GM19043 (cell line): Measurements from ENCODE around the gene GAS2L3.
"Not testable (repeated sequence)": the region's sequence is repeated elsewhere in the genome, so short reads cannot be mapped to it uniquely, and the experiment has no call there.

Experiments
- ATAC-seq: cut with Tn5 transposase; IDR thresholded peaks from one replicate; pipeline ENCODE4 v1.9.1; 2021; ENCODE audit warnings: low read depth; ENCODE audit not compliant: unreplicated experiment

The GAS2L3 gene

DNA sequence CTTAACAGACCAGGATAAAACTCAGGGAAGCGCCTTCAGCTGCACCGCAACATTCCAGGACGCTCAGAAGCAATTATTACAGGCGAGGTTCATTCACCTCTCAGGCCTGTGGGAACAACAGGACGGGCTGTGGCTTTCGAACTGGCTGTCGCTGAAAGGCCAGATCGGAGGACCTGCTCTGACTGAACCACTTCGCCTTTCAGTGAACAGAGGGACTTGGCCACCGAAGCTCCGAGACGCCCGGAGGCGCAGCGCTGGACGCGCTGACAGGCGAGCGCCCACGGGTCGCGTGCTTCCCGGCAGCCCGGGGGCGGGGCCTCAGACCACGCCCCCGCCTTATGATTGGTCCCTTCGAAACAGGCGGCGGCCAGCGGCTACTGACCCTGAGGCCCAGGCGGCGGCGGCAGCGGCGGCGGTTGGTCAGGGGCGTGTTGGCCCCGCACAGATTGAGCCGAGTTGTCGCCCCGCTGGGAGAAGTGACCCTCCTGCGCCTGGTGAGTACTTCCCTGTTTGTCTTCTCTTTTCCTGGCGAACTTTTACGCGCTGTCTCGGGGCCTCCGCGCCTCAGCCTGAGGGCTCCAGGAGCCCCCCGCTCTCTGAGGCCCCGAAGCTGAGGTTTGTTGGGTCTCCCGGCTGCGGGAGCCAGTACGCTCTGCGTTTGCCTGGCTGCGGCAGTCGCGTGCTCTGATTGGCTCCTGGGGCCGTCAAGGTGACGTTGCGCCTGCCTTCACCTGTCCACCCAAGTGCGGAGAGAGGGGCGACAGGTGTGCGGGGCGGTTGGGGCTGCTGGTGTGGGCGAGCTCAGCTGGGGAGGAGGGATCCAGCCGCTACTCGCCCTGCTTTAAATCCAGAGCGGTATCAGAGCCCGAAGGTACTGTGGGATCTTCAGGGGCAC is at the start of gene GAS2L3:
GAS2L3 (plus strand) TSS at position 393 of the 895 bp plus-strand sequence. CDS start 21,221 bp downstream, outside the sequence.
- peak; percentile 93 for ATAC-seq

DNA sequence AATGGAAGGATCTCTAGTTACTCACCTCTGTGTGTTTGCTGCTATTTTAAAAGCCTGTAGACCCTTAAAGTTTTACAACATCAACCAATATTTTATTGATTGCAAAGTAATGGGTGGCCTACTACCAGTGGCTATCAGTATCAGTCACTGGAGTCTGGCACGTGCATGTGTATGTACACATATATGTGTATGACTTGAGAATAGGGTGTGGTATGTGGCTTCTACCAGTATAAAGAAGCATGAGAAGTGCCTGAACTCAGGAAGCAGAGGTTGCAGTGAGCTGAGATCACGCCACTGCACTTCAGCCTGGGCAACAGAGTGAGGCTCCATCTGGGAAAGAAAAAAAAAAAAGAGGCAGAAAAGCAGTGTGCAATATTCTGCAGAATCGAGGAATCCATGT is 45.5 kb upstream of the GAS2L3 start:
- ATAC-seq: no peak

DNA sequence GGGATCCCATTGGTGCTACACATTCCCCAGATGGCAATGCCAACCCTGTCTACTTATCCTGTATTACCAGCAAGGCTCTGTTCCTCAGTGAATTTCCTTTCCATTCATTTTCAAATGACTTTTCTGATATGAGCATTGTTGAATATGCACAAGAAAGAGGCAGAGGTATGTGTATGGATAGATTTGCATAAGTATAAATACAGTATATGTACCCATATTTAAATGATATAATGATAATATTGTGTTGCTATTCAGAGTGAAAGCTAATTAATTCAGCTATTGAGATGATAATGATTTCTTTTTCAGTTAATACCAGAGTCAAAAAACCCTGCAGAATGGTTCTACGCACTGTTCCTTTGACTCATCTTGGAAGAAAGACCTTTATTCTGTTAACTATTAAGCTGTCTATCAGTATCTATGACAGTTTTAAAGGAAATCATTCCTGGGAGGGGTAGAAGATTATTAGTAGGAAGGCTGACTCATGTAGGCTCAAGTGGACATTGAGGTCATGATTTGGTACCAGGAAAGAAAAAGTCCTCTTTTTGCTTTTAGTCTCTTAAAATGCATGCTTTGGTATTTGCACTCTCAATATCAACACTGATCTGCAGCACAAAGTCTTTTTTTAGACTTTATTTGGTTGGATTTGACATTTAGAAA is 44.9 kb upstream of the GAS2L3 start:
- no peak for ATAC-seq

DNA sequence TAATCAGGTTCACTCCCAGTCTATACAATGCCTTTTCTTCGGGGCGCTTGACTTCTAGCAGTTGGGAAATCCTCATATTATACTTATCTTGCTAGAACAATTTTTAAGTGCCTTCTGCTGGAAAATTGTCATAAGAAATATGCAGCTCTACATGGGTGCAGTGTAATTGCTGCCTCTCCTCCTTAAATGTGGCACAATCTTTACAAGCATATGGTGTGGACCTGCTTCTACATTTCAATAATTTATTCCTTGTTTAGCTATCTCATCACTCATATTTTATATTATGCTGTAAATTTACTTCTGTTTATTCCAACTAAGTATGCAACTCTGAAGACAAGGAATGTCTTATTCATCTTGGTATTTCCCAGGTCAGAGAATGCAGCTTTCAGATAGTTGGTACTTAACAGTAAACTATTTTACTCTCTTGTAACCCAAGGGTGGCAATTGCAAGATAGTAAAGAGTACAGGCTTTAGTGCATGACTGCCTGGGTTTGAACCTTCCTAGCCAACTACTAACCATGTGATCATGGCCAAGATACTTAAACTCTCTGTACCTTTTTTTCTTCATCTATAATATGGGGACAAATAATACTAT is 43.6 kb upstream of the GAS2L3 start:
- ATAC-seq: no peak

DNA sequence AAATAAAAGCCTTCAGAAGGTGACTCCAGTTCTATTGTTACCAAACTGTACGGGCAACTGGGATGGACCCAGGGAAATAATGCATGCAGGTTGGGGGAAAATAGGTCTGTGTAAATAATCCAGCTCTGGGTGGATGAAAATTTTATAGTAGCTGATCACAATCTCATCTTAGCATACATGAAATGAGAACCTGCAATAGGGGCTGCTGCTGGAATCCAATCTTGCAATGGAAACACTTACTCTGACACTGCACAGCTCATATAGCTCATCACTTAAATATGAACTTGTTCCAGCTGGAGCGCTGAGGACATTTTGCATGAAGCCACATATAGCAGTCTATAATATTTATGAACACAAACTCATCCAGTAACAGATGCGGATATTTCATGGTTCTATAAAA is 40.1 kb upstream of the GAS2L3 start:
- ATAC-seq: no peak

DNA sequence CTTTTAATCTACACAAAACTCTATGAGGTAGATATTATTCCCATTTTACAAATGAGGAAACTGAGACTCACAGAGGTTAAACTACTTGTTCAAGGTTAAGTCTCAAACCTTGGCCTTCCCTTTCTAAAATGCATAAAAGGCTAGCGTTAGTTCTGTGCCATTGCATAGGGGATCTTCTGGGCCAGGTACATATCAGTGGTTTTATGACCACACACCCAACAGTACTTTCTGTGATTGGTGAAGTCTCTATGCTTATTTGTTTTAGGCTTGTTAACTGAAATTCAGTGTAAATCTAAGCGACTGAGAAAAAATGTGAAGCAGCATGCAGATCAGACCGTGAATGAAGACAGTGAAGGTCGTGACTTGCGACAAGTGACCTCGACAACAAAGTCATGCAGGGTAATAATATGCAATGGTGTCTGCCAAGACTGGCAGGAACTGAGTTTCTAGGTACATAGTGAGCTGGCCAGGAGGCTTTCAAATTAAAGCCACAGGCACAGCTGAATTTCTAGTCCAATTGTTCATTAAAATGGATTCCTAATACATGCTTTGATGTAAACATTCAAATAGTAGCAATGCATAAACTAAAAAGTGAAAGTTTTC is 38.8 kb upstream of the GAS2L3 start:
- no peak for ATAC-seq

DNA sequence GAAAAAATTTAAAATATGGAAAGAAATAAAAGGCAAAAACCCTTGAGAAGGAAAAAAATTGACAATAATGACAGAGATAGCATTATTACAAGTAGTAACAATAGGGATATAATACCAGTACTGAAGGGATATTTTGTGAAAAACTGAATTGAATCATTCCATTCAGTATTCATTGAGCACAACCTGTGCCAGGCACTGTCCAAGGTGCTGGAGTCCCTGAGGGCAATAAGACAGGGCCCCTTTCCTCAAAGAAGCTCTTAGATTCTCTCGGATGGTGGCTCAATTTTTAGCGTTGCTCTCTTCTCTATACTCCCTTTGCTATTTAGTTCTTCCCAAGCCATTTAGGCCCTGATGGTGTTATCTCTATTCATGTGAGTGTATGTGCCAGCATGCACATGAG is 34.3 kb upstream of the GAS2L3 start:
- ATAC-seq: no peak

DNA sequence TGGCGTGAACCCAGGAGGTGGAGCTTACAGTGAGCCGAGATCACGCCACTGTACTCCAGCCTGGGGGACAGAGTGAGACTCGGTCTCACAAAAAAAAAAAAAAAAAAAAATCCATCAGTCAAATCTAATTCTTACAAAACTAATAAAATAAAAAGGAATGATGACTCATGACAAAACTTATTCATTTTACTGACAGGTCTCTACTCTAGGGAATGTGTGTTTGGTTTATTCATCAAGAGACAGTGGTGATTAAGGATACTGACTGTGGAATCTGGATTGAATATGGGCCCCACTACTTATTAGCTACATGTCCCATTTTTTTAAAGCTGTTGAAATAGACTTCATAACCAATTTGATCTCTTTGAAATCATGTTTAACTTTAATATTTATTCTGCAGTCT is 29.3 kb upstream of the GAS2L3 start:
- no peak for ATAC-seq

DNA sequence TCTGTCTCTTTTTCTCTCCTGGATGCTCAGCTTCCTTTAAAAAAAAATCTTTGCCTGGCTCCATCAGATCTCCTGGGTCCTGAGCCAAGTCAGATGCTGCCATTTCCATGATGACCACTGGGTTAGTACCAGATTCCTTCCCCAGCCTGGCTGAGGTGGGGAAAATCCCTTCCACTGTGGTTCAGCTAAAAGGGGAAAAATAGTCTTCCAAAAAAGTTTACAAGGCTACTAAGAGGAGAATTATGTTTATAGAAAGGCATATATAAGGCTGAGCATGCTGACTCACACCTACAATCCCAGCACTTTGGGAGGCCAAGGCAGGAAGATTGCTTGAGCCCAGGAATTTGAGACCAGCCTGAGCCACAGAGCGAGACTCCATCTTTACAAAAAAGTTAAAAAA is 28.4 kb upstream of the GAS2L3 start:
- no peak for ATAC-seq

DNA sequence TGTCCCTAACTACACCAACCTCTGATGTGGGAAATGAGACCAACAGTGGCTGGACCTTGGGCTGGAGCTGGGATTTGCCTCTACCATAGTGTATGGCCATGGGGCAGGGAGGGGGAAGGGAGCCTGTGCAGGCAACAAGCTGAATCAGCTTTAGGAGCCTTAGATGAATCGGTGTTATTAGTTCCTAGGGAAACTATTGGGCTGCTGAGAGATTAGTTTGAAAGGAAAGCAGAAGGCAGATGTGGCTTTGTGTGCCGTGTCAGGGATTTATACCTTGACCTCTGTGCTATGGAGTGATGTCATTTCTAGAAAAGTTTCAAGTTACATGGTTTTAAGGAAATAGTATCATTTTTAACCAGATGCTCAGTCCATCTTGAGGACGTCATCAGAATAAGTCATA is 19.5 kb upstream of the GAS2L3 start:
- ATAC-seq: no peak

DNA sequence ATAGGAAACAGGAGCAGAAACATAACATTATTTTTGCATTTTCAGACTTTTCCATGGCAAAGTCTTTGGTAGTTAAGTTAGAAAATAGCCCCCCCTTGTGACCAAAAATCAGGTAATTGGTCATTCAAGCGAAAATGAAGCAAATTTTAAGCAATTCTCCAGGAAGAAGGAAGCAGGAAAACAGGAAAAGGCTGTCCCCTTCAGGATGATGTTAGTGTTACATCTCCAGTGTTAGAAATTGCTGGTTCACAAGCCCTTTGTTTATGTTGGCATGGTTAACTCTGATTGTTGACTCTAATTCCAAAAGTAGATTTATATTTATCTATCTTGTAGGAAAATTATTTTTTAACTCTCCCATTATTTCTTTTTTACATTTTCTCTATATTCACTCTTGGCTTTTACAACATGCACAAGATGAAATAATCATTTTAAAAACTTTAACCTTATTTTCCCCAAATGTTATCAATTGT is 18.8 kb upstream of the GAS2L3 start:
- no peak for ATAC-seq

DNA sequence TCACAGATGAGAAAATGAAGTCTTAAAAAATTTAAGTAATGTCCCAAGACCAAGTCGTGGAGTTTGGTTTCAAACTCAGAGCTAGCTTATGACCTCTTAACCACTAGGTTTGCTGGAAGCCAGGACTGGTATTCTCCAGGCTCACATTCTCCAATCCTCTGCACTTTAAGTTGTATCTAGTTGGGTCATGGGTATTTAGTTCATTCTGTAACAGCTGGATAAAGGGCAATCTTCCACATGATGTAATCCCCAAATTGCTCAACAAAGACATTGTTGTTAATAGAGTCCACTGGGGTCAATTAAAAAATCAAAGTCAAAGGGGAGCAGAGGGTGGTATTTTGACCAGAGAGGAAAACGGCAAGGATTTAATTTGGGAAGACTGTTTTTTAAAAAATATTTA is 17.8 kb upstream of the GAS2L3 start:
- no peak for ATAC-seq

DNA sequence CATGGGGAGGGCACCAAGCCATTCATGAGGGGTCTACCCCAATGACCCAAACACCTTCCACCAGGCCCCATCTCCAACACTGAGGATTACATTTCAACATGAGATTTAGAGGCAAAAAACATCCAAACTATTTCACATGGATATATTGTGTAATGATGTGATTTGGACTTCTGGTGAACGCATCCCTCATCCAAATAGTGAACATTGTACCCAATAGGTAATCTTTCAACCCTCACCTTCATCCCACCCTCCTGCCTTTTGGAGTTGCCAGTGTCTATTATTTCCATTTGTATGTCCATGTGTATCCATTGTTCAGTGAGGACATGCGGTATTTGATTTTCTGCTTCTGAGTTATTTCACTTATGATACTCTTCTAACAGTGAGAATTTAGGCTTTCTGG is 16.1 kb upstream of the GAS2L3 start:
- ATAC-seq: no peak

DNA sequence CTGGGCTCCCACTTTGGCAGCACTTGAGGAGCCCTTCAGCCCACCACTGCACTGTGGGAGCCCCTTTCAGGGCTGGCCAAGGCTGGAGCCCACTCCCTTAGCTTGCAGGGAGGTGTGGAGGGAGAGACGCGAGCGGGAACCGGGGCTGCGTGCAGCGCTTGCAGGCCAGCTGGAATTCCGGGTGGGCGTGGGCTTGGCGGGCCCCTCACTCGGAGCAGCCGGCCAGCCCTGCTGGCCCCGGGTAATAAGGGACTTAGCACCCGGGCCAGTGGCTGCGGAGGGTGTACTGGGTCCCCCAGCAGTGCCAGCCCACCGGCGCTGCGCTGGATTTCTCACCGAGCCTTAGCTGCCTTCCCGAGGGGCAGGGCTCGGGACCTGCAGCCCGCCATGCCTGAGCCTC is 14.2 kb upstream of the GAS2L3 start:
- ATAC-seq: not testable (repeated sequence)

DNA sequence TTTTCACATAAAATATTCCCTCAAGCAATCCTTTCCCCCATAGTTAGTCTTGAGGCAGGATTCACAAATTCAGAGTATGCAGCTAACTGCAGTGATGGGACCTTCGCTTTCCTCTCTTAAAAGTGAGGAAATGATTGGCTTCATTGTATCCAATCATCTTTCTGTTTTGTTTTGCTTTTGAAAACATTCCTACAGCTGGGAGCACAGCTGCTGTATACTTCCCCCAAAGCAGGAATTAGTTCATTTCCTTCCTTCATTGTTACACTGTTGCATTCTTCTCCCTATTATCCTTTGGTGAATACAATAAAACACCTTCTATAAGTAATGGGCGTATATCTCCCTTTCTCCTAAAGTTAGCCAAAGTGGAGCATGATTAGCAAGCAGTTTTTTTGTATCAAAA is 9.4 kb upstream of the GAS2L3 start:
- no peak for ATAC-seq

DNA sequence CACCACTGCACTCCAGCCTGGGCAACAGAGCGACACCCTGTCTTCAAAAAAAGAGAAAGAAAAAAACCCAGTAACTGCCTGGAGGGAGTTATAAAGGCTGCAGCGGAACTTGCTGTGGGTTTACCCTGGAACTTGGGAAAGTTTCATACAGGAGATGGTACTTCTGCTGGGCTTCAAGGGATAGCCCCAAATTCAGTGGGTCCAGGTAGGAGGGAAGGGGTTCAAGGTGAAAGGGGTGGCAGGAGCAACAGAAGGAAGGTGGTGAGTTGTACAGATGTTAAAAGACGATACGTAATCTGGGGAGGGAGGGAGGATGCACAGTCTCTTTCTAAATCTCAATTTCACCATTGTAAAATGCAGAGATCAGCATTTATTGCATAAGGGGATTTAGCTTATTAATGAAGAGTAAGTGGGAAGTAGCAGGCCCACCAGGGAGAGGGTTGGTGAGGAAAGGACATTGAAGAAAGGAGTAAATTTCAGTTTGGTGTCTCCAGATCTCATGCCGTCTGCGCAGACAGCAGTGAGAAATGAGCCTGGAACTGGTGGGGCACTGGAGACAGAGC is 8.5 kb upstream of the GAS2L3 start:
- no peak for ATAC-seq

DNA sequence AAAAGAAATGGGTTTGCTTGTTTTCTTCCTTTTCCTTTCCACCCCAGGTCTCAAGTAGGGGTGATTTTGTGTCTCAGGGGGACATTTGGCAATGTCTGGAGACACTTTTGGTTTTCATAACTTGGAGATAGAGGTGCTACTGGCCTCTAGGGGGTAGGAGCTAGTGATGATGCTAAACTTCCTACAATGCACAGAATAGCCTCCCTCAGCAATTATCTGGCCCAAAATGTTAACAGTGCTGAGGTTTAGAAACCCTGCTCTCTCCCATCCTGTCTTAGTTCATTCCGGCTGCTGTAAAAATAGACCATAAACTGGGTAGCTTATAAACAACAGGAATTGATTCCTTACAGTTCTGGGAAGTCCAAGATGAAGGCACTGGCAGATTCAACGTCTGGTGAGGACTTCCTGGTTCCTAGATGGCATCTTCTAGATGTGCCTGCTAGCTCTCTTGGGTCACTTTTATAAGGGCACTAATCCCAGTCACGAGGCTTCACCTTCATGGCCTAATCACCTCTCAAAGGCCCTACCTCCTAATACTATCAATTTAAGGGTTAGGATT is 7.4 kb upstream of the GAS2L3 start:
- no peak for ATAC-seq

DNA sequence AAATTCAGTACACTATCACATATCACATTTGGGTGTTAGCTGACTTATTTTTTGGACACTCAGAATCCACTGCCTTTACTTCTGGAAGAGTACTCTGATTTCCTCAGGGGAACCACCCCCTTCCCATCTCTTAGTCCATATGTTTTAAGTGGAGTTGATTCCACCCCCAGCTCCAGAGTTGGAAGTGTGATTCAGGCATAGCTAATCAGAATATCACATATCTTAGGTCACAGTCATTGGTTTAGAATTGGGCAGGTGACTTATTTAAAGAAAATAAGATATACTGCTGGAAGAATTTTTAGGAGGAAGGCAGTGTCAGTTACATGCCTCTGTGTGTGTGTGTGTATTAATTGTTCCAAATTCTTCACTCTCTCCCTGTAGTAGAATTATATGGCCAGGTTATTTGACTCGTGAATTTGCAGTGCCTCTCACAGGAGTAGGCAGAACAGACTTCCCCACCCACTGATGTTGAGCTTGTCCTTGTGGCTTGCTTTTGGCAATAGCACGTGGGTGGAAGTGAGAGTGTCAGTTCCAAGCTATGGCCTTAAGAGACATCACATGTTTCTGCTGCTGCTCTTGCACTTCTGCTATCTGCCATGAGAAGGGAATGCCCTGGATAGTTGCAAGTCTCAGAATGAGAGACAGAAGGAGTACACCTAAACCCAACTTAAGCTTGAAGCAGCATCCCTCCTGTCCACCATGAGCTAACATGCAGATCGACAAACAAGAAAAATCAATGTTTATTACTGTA is 6.4 kb upstream of the GAS2L3 start:
- ATAC-seq: peak; percentile 95

DNA sequence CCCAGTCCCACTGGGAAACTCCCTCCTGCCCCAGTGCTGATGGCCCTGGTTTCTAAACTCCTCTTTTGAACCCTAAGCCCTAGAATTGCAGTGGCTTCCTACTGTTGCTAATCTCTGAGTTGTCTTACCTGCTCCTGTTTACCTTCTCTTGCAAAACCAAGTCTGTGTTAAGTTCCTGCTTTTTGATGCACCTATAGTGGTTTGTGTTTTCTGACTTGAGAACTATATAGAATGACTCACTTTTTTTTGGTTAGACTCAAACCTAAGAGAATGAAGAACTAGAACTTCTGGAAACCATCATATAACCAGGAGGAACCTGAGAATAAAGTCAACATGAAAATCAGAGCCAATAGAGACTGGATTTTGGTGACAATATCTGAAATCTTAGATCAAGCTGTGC is 5.5 kb upstream of the GAS2L3 start:
- peak; percentile 18 for ATAC-seq

DNA sequence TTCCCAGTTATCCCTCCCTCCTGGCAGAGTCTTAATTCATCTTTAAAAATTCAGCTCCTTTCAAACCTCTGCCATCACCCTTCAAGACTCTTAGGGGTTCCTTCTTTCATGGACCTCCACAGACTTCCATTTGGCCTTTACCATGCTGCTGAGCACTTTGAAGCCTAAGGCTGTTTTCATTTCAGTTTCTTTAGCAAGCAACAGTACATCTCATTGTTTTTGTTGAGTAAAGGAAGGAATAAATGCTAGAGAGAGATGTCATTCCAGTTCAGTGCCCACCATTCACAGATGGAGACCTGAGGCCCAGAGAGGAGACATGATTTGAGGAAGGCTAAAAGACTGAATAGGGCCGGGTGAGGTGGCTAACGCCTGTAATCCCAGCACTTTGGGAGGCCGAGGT is 1.3 kb upstream of the GAS2L3 start:
- ATAC-seq: no peak
